Measurements from ENCODE around the gene FGD3. TPM values are rescaled to one million over a fixed set of nuclear protein-coding genes. Genes with fewer than 3 reads are reported as not detected.
"Not testable (repeated sequence)": the region's sequence is repeated elsewhere in the genome, so short reads cannot be mapped to it uniquely, and the experiment has no call there.

The FGD3 gene
- total RNA-seq, 1 experiment from 2014 or later, result 9.0 TPM

DNA sequence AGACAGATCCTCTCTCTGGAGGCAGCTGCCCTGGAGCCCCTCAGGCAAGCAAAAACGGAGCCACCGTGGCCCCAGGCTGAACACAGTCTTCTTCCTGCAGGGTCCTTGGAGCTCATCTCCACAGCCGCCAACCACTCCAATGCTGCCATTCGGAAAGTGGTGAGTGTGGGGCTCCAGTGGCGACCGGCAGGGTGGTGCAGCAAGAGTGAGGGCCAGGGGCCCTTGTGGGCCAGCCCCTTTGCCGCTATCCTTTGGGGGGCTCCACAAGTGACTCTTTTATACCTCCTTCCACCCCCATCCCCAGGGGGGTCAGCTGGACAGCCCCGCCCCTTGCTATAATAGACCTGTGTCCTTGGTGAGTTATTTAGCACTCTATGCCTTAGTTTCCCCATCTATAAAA, 63.8 kb downstream of the FGD3 start:
- no peaks in the 10 kb centered on the region for H3K36me3 ChIP-seq (ENCODE audit: insufficient read depth, low read length)
- H2AFZ ChIP-seq (ENCODE audit: low read length), result no peak overlapping the region
- no peak for DNase-seq
- no peaks in the 10 kb centered on the region for H4K20me1 ChIP-seq (ENCODE audit: insufficient read depth, low read depth, low read length)
- no peaks in the 10 kb centered on the region for H3K79me2 ChIP-seq (ENCODE audit: low read length)
- H3K4me3 ChIP-seq (ENCODE audit: low read length), result no peak overlapping the region
- H3K4me1 ChIP-seq (ENCODE audit: low read length), result no peaks in the 10 kb centered on the region
- no peak overlapping the region for H3K9ac ChIP-seq (ENCODE audit: low read length)
- H3K9me3 ChIP-seq (ENCODE audit: low read length), result no peaks in the 10 kb centered on the region
- H3K27me3 ChIP-seq (ENCODE audit: low read length), result no peaks in the 10 kb centered on the region
- H3K9me2 ChIP-seq (replicated peaks; ENCODE audit: insufficient read depth, low read length), result no peaks in the 10 kb centered on the region
- no peak overlapping the region for H3K27ac ChIP-seq (ENCODE audit: low read length)
- H3K4me2 ChIP-seq (ENCODE audit: low read depth, low read length, poor library complexity, severe bottlenecking), result no peak overlapping the region

GRCh38 chr9:93012963-93013855, 65.9 kb downstream of the FGD3 start:
- no peak for DNase-seq
- no peak overlapping the region for H2AFZ ChIP-seq (ENCODE audit: low read length)
- no peak overlapping the region for H3K27ac ChIP-seq (ENCODE audit: low read length)
- no peaks in the 10 kb centered on the region for H3K27me3 ChIP-seq (ENCODE audit: low read length)
- no peaks in the 10 kb centered on the region for H3K36me3 ChIP-seq (ENCODE audit: insufficient read depth, low read length)
- H3K9me3 ChIP-seq (ENCODE audit: low read length), result no peaks in the 10 kb centered on the region
- H3K79me2 ChIP-seq (ENCODE audit: low read length), result no peaks in the 10 kb centered on the region
- H3K4me1 ChIP-seq (ENCODE audit: low read length), result no peaks in the 10 kb centered on the region
- H3K4me3 ChIP-seq (ENCODE audit: low read length), result no peak overlapping the region
- no peak overlapping the region for H3K9ac ChIP-seq (ENCODE audit: low read length)
- no peaks in the 10 kb centered on the region for H4K20me1 ChIP-seq (ENCODE audit: insufficient read depth, low read depth, low read length)
- H3K4me2 ChIP-seq (ENCODE audit: low read depth, low read length, poor library complexity, severe bottlenecking), result no peak overlapping the region
- H3K9me2 ChIP-seq (replicated peaks; ENCODE audit: insufficient read depth, low read length), result no peaks in the 10 kb centered on the region

- no peaks in the 10 kb centered on the region for H3K36me3 ChIP-seq (ENCODE audit: insufficient read depth, low read length)
Observed at GRCh38 chr9:93013856-93014582, 66.7 kb downstream of the FGD3 start.

GRCh38 chr9:93015190-93015589, 67.9 kb downstream of the FGD3 start:
- H3K9ac ChIP-seq (ENCODE audit: low read length); H3K27ac ChIP-seq (ENCODE audit: low read length); H3K36me3 ChIP-seq (ENCODE audit: insufficient read depth, low read length); H4K20me1 ChIP-seq (ENCODE audit: insufficient read depth, low read depth, low read length); H2AFZ ChIP-seq (ENCODE audit: low read length); DNase-seq; H3K4me2 ChIP-seq (ENCODE audit: low read depth, low read length, poor library complexity, severe bottlenecking); H3K79me2 ChIP-seq (ENCODE audit: low read length); H3K4me1 ChIP-seq (ENCODE audit: low read length); H3K4me3 ChIP-seq (ENCODE audit: low read length); H3K9me2 ChIP-seq (replicated peaks; ENCODE audit: insufficient read depth, low read length); H3K9me3 ChIP-seq (ENCODE audit: low read length); H3K27me3 ChIP-seq (ENCODE audit: low read length): not testable (repeated sequence)

More at GRCh38 chr9:93013856-93014582, 66.7 kb downstream of the FGD3 start:
- Histone ChIP-seq H3K4me2 (ENCODE audit: low read depth, low read length, poor library complexity, severe bottlenecking) (no peak overlapping the region), H3K79me2 (ENCODE audit: low read length) (no peaks in the 10 kb centered on the region), H3K27ac (ENCODE audit: low read length) (no peak overlapping the region), H3K27me3 (ENCODE audit: low read length) (no peaks in the 10 kb centered on the region), H3K4me1 (ENCODE audit: low read length) (no peaks in the 10 kb centered on the region), H2AFZ (ENCODE audit: low read length) (no peak overlapping the region), H3K9ac (ENCODE audit: low read length) (no peak overlapping the region), H4K20me1 (ENCODE audit: insufficient read depth, low read depth, low read length) (no peaks in the 10 kb centered on the region), H3K9me3 (ENCODE audit: low read length) (no peaks in the 10 kb centered on the region), H3K4me3 (ENCODE audit: low read length) (no peak overlapping the region), H3K9me2 (replicated peaks; ENCODE audit: insufficient read depth, low read length) (no peaks in the 10 kb centered on the region)
- DNase-seq, result no peak

- no peak overlapping the region for H2AFZ ChIP-seq (ENCODE audit: low read length)
- H3K79me2 ChIP-seq (ENCODE audit: low read length), result no peaks in the 10 kb centered on the region
- no peak for DNase-seq
- no peaks in the 10 kb centered on the region for H3K9me3 ChIP-seq (ENCODE audit: low read length)
- no peak overlapping the region for H3K9ac ChIP-seq (ENCODE audit: low read length)
- H3K4me2 ChIP-seq (ENCODE audit: low read depth, low read length, poor library complexity, severe bottlenecking), result no peak overlapping the region
- no peak overlapping the region for H3K27ac ChIP-seq (ENCODE audit: low read length)
- no peaks in the 10 kb centered on the region for H4K20me1 ChIP-seq (ENCODE audit: insufficient read depth, low read depth, low read length)
- no peaks in the 10 kb centered on the region for H3K9me2 ChIP-seq (replicated peaks; ENCODE audit: insufficient read depth, low read length)
- H3K36me3 ChIP-seq (ENCODE audit: insufficient read depth, low read length), result no peaks in the 10 kb centered on the region
- H3K4me1 ChIP-seq (ENCODE audit: low read length), result no peaks in the 10 kb centered on the region
- H3K4me3 ChIP-seq (ENCODE audit: low read length), result no peak overlapping the region
- H3K27me3 ChIP-seq (ENCODE audit: low read length), result no peaks in the 10 kb centered on the region
Observed at GRCh38 chr9:93017621-93018020, 70.3 kb downstream of the FGD3 start.

DNA sequence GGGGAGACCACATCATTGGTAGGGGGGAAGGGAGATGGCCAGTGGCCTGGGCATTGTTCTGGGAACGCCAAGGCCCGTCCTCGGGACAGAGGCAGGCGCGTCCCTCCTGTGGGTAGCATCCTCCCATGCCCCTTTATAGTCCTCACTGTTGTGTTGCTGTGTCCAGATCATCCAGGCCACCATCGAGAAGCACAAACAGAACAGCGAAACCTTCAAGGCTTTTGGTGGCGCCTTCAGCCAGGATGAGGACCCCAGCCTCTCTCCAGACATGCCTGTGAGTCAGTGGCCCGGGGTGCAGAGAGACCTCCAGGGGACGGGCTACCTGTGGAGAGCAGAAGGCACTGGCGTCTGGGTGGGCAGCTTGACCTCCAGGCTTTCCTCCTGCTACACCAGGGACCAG, 72.8 kb downstream of the FGD3 start:
- H3K9me3 ChIP-seq (ENCODE audit: low read length), result no peaks in the 10 kb centered on the region
- H3K4me2 ChIP-seq (ENCODE audit: low read depth, low read length, poor library complexity, severe bottlenecking), result no peak overlapping the region
- H3K36me3 ChIP-seq (ENCODE audit: insufficient read depth, low read length), result no peaks in the 10 kb centered on the region
- no peak overlapping the region for H3K27ac ChIP-seq (ENCODE audit: low read length)
- no peak overlapping the region for H3K4me3 ChIP-seq (ENCODE audit: low read length)
- no peaks in the 10 kb centered on the region for H4K20me1 ChIP-seq (ENCODE audit: insufficient read depth, low read depth, low read length)
- no peaks in the 10 kb centered on the region for H3K4me1 ChIP-seq (ENCODE audit: low read length)
- no peaks in the 10 kb centered on the region for H3K27me3 ChIP-seq (ENCODE audit: low read length)
- no peak overlapping the region for H2AFZ ChIP-seq (ENCODE audit: low read length)
- H3K9ac ChIP-seq (ENCODE audit: low read length), result no peak overlapping the region
- H3K9me2 ChIP-seq (replicated peaks; ENCODE audit: insufficient read depth, low read length), result no peaks in the 10 kb centered on the region
- DNase-seq, result no peak
- H3K79me2 ChIP-seq (ENCODE audit: low read length), result no peaks in the 10 kb centered on the region

GRCh38 chr9:93020771-93021670, 73.7 kb downstream of the FGD3 start:
- Histone ChIP-seq H3K27ac (ENCODE audit: low read length) (no peak overlapping the region), H2AFZ (ENCODE audit: low read length) (no peak overlapping the region), H3K9ac (ENCODE audit: low read length) (no peak overlapping the region), H3K4me2 (ENCODE audit: low read depth, low read length, poor library complexity, severe bottlenecking) (no peak overlapping the region), H3K4me3 (ENCODE audit: low read length) (no peak overlapping the region), H3K9me2 (replicated peaks; ENCODE audit: insufficient read depth, low read length) (no peaks in the 10 kb centered on the region), H4K20me1 (ENCODE audit: insufficient read depth, low read depth, low read length) (no peaks in the 10 kb centered on the region), H3K4me1 (ENCODE audit: low read length) (no peaks in the 10 kb centered on the region), H3K79me2 (ENCODE audit: low read length) (no peaks in the 10 kb centered on the region), H3K36me3 (ENCODE audit: insufficient read depth, low read length) (no peaks in the 10 kb centered on the region), H3K27me3 (ENCODE audit: low read length) (no peaks in the 10 kb centered on the region), H3K9me3 (ENCODE audit: low read length) (no peaks in the 10 kb centered on the region)
- no peak for DNase-seq

- H3K9ac ChIP-seq (ENCODE audit: low read length), result no peak overlapping the region
- H3K9me2 ChIP-seq (replicated peaks; ENCODE audit: insufficient read depth, low read length), result no peaks in the 10 kb centered on the region
- H3K36me3 ChIP-seq (ENCODE audit: insufficient read depth, low read length), result no peaks in the 10 kb centered on the region
- DNase-seq, result no peak
- H3K27ac ChIP-seq (ENCODE audit: low read length), result no peak overlapping the region
- H3K4me2 ChIP-seq (ENCODE audit: low read depth, low read length, poor library complexity, severe bottlenecking), result no peak overlapping the region
- H2AFZ ChIP-seq (ENCODE audit: low read length), result no peak overlapping the region
- H4K20me1 ChIP-seq (ENCODE audit: insufficient read depth, low read depth, low read length), result no peaks in the 10 kb centered on the region
- H3K4me1 ChIP-seq (ENCODE audit: low read length), result no peaks in the 10 kb centered on the region
- no peaks in the 10 kb centered on the region for H3K79me2 ChIP-seq (ENCODE audit: low read length)
- H3K27me3 ChIP-seq (ENCODE audit: low read length), result no peaks in the 10 kb centered on the region
- no peak overlapping the region for H3K4me3 ChIP-seq (ENCODE audit: low read length)
- H3K9me3 ChIP-seq (ENCODE audit: low read length), result no peaks in the 10 kb centered on the region
Observed at GRCh38 chr9:93022066-93022465, 74.7 kb downstream of the FGD3 start.

Measured in Karpas-422 (cell line).